GM04503 (cell line): ENCODE results near the gene DKK3.
A peak's percentile ranks its signal among the peaks of the same experiment; 100 is the strongest.

ENCODE experiments used
- DNase-seq: peaks from one replicate; pipeline ENCODE4 v3.0.0-alpha.2; 2012; ENCODE audit warnings: low read depth

DKK3 gene

GRCh38 chr11:12003815-12004214 lies 4.6 kb downstream of the DKK3 start:
- DNase-seq, result no peak

GRCh38 chr11:12003336-12003735 lies 5.1 kb downstream of the DKK3 start:
- no peak for DNase-seq

- DNase-seq, result no peak
Observed at GRCh38 chr11:12001186-12001585, 7.2 kb downstream of the DKK3 start.

DNA sequence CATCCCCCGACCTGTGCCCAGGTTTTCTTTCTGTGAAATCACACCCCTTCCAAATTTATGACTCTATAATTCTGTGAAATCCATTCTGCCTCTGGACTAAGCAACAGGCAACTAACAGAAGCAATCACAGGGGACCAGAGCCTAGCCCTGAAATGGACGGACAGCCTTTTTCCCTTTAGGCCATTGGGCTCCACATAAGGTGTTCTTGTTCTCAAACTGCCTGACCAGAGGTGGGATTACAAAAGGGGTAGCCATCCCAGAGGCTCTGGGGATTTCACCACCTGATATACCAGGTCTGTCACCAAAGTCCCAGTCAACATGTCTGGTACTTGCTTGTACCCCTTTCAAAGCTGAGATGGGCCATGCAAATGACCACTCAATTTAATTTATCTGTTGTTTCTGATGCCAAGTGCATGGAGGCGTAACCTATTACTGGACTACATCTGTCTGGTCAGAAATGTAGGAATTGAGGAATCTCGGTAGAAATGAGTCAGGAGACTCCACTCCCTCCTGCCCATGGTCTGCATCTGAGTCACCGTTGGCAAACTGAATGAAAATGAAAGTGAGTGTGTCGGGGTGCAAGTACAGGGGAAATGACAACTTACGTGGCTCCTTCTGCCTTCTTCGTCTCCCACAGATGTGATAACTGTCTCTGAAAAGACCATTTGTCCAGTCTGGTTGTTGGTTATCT lies 10.2 kb downstream of the DKK3 start:
- DNase-seq, result peak; percentile 78

- DNase-seq, result no peak
Observed at GRCh38 chr11:11997049-11997322, 11.4 kb downstream of the DKK3 start.

GRCh38 chr11:11996321-11997048 lies 11.9 kb downstream of the DKK3 start:
- DNase-seq, result no peak

DNA sequence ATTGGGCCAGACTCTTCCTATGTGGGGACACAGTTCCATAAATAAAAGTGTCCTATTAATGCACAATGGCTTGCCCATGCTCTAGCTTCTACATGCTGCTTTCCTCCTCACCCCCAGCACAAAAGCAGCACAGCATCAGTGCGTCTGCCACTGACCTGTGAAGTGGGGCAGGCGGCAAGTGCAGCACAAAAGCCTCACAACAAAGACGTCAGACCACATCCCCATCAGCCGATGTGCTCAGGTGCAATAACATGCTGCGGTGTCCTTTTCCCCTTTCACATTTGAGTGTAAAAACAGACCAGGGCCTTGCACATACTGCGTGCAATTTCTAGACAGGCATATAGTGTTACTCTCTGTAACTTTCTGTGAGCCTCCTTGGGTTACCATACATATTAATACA lies 12.8 kb downstream of the DKK3 start:
- DNase-seq, result no peak

DNA sequence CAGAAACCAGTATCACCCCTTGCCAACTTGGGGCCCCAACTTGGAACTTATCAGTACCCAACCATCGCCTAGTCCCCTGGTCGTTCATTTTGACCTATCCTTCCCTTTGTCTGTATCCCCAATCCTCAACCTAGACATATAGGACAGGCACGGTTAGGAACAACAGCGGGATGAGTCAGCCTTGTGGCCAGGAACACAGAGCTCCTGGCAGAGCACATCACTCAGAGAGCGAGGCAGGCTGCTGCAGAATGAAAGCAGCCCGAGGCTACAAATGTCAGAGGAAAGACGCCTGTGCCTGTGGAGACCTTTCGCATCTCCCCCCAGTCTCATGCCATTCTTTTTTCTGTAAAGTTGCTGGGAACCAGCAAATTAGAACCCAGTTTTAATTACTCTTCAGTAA lies 14.6 kb downstream of the DKK3 start:
- DNase-seq, result peak; percentile 50

GRCh38 chr11:11992257-11993212 lies 15.9 kb downstream of the DKK3 start:
- DNase-seq, result no peak

DNA sequence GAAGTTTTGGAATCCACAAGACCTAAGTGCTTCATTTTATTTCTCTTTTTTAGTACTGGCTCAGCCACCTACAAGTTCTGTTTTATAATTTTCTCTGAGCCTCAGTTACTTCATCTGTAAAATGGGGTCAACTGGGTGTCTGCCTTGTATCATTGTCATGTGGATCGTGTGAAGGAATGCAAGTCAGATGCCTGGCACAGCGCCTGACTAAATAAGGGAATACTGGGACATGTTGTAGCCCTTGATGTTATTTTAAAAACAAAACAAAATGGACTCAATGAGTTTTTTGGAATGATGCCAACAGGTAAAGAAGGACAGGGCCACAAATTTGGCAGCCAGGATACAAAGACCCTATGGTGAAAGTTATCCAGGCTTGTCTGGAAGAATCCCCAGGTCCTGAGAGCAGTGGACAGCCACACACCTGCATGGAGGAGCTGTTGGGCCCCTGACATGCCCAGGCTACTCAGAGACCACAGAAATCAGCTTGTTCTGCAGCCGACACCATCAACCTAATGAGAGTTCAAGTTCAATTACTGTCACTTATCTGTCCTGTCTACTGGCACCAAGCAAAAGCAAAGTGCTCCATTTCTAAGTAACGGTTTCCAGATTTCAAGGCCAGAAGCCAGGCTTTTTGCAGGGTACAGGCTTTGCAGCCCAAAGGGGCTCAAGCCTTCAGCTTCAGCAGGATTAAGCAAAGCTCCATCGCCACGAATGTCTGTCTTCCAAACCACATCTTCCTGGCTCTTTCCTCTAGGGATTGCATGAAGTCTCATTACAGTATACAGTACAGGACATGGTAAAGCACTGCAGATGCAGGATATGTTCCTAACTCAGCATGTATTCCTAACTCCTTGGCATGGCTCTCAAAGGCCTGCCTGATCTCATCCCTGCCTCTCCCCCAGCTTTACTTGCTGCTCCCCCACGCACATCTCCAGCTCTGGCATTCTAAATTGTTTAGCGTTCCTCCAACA lies 18.4 kb downstream of the DKK3 start:
- DNase-seq, result peak; percentile 37

DNA sequence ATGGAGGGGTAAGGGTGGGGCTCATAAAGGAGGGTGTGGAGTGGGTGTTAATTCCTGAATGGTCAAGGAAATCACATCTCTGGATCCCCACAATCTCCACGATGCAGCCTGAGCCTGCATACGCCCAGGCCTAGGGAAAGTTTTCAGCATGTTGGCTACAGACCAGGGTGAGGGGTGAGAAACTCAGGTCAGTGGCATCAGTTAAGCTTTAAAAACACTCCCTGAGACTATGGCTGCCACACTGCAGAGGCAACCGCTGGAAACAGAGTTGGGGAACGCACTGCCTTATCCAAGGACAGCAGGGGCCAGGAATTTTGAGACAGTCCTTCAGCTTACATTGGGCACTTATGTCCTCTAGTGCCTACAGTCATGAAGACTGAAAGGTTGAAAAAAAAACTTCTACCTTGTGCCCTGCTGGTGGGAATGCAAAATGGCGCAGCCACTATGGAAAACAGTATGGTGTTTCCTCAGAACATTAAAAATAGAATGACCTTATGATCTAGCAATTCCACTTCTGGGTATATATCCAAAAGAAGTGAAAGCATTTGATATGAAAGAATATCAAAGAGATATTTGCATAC lies 19.7 kb downstream of the DKK3 start:
- DNase-seq, result no peak

- DNase-seq, result peak; percentile 59
Observed at GRCh38 chr11:11988099-11988651, 20.3 kb downstream of the DKK3 start.

- DNase-seq, result no peak
Observed at GRCh38 chr11:11987503-11988022, 20.9 kb downstream of the DKK3 start.

GRCh38 chr11:11985954-11986949 lies 22.2 kb downstream of the DKK3 start:
- DNase-seq, result no peak

GRCh38 chr11:11985016-11985715 lies 23.3 kb downstream of the DKK3 start:
- peak; percentile 80 for DNase-seq

DNA sequence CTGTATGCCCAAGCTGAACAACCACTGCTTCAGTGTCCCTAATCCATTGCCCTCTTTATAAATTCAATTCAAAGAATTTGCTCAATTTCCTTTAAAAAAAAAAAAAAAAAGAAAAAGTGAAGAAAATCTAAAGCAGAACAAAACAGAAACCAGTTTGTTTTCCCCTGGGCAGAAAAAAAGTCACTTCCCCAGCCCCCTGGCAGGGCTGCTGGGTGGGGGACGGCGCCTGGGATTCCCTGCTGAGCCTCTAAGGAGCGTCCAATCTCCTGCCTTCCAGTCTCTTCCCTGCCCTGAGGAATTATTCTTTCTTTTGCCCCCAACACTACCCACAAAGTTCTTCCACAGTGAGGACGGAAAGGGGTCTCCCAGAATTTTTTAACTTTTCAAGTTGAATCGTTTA lies 23.9 kb downstream of the DKK3 start:
- no peak for DNase-seq

GRCh38 chr11:11983427-11983826 lies 25.0 kb downstream of the DKK3 start:
- no peak for DNase-seq

DNA sequence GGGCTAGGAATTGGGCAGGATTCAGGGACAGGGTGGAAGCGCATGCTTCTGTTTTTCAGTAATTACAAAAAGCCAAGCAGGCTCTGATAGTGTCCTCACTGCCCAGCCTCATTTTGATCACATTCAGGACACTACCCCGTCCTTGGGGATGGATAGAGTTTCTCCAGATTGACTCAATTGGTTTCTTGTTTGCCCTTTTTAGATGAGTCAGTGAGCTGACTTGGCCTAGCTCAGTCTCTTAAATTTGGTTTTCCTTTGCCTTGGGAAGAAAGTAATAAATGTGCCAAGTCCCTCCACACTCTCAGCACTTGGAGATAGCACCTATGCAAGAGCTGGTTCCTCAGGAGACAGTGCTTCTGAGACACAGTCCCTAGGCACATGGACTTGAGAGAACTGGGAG lies 25.5 kb downstream of the DKK3 start:
- DNase-seq, result peak; percentile 42

GRCh38 chr11:11982461-11982860 lies 26.0 kb downstream of the DKK3 start:
- no peak for DNase-seq
